NCI-H1694 treated with DMSO at 0.1 percent for 48 hours (cell line): Measurements from ENCODE around the gene SETDB2.
A peak's percentile ranks its signal among the peaks of the same experiment; 100 is the strongest.
"Not testable (repeated sequence)": the region's sequence is repeated elsewhere in the genome, so short reads cannot be mapped to it uniquely, and the experiment has no call there.

Source experiments
- DNase-seq: peaks from one replicate; lab custom pipeline; 2025; lab: John Stamatoyannopoulos, UW

Gene SETDB2

DNA sequence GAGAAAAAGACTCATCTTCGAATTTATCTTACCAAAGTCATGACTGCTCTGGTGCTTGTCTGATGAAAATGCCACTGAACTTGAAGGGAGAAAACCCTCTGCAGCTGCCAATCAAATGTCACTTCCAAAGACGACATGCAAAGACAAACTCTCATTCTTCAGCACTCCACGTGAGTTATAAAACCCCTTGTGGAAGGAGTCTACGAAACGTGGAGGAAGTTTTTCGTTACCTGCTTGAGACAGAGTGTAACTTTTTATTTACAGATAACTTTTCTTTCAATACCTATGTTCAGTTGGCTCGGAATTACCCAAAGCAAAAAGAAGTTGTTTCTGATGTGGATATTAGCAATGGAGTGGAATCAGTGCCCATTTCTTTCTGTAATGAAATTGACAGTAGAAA, 32.5 kb downstream of the SETDB2 start:
- DNase-seq: no peak

DNA sequence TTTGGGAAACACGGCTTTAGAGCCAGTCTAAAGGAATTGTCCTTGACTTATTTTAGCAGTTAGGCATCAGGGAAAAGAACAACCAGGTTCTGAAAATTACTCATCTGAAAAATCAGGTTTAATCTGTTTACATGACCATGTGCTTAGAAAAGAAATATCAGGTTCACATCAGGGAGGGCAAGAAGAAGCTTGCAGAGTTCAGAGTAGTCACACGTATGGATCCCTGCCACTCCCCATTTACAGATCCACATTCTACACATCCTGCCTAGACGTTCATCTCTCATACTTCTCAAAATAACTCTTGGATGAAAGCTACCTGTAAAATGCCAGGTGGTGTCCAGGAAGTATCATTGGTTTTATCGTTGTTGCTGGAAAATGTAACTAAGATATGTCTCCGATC, 37.7 kb downstream of the SETDB2 start:
- no peak for DNase-seq

DNA sequence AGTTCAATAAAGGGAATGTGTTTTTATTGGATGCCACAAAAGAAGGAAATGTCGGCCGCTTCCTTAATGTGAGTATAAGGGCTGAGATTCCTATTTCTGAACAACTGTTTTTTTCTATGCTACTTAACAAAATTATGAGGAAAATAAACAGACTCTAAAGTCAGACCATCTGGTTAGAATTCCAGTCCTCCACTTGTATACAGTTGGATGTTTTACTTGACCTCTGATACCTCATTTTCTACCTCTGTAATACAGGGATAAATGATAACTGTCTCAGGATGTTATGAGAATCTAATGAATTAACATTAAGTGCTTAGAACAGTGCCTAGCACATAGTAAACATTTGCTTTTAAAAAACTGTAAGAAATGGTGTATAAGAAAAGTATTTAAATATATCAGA, 44.5 kb downstream of the SETDB2 start:
- no peak for DNase-seq

DNA sequence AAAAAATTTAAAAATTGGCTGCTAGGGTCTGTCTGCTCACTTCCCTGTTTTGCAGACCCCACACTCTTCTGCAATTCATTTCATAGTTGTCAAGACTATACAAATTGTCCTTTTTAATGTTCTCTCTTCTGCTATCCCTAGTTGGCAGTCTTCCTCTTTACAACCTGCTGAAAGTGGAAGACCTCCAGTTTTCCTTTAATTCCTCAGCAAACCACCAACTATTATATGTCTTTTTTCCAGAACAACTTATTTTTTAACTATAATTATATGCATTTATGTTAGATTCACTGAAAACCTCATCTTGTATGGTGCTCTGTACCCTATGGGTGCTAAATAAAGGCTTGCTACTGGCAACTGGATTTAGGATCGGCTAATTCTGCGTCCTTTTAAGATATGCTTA, 50.6 kb downstream of the SETDB2 start:
- no peak for DNase-seq

DNA sequence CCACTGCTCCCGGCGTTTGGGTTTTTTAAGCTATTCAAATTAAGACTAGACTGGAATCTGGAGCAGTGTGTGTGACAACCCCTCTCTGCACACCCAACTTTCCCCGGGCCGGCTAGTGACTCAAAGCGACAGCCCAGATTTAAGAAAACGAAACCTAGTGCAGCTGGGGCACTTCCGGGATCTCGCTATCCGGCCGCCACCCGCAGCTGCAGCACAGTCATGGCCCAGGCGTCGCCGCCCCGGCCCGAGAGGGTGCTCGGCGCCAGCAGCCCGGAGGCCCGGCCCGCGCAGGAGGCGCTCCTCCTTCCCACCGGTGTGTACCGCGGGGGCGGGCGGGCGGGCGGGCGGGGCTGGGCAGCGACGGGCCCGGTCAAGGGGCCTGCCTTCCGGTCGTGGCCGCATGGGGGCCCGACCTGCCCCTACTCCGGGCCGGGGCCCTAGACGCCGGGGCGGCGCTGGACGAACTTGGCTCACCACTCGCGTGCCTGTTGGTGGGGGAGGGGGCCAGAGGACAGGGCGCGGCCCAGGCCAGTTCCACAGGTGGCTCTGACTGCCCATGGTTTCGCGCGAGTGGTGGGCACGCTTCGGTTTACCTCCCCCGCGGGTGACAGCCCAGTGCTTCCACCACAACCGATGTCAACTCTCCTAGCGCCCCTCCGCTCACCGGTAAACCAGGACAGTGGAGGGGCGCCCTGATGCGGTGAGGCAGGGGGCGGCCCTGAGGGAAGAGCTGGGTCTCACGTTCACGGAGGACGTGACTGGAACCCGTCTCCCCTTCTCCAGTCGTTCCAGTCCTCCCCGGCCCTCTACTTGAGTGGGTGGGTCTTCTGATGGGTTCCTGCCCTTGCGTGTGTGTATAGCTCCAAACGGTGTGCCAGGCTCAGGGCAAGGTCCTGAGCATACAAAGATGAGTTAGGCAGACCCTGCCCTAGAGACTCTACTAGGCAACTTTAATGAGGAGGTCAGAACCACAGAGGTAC, 52.0 kb downstream of the SETDB2 start, which contains the start of gene PHF11:
Gene PHF11 (plus strand): TSS at position 171 of the 980 bp plus-strand sequence. CDS start 49 bp downstream, at position 220.
- DNase-seq: no peak

DNA sequence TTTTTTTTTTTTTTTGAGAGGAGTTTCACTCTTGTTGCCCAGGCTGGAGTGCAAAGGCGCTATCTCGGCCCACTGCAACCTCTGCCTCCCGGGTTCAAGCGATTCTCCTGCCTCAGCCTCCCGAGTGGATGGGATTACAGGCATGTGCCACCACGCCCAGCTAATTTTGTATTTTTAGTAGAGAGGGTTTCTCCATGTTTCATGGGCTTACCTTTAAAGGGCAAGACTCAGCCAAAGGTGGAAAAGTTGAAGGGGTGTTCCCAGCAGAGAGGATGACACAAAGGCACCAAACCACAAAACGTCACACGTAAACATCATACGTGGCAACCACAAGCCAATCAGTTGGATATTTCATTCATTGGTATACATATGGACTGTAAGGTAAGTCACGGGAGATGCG, 52.8 kb downstream of the SETDB2 start:
- not testable (repeated sequence) for DNase-seq

DNA sequence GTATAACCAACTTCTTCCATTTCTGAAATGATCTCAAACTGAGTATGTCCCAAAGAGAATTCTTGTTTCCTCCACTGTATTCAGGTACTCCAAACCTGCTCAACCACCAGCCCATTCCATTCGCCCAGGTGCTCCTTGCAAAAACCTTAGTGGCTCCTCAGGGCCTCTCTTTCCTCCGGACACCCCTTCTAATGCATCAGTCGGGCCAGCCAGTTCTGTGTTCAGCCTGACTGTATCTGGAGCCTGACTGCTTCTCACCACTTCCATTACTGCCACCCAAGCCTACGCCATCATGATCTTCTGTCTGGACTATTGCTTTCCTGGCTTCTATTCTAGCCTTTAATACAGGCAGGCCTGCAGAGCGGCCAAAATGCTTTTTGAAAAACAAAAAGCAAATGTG, 53.2 kb downstream of the SETDB2 start:
- no peak for DNase-seq

DNA sequence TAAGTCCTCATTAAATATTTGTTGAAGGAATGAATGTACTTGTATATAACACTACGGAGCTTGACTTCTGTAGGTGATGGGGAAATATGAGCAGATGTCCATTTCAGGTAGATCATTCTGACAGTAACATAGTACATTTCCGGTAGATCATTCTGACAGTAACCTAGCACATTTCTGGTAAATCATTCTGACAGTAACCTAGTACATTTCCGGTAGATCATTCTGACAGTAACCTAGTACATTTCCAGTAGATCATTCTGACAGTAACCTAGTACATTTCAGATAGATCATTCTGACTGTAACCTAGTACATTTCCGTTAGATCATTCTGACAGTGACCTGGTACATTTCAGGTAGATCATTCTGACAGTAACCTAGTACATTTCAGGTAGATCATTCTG, 54.1 kb downstream of the SETDB2 start:
- DNase-seq: no peak

DNA sequence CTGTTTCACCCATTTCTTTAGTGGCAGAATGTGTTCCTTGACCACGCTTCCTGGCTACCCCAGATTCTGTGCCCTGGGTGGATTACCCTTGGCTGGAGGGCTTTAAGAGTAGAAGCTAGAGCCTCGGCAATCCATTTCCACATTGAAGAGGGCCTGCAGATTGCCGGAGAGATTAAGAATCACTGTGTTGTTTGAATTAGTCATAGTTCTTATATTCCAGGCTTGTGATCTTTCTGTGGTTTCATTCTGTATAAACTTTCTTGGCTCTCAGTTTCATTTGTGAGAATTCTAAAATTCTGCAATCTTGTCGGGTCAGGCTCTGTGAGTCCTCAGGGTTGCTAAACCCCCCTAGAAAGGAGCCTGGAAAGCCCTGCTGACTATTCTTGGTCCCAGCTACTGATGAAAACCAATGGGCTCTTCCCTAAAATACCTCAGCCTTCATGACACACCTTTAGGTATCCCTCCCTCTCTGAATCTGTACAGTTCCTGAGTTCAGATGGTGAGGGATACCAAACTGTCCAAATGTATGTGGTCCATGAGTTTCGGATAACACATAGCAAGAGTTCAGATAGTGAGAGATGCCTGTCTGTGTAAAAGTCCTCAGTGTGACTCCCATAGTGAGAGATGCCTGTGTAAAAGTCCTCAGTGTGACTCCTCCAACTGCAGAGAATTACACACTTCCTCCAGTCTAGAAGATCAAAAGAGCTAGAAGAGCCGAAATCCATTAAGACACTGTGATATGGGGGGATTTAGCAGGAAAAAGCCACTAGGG, 56.0 kb downstream of the SETDB2 start:
- no peak for DNase-seq

DNA sequence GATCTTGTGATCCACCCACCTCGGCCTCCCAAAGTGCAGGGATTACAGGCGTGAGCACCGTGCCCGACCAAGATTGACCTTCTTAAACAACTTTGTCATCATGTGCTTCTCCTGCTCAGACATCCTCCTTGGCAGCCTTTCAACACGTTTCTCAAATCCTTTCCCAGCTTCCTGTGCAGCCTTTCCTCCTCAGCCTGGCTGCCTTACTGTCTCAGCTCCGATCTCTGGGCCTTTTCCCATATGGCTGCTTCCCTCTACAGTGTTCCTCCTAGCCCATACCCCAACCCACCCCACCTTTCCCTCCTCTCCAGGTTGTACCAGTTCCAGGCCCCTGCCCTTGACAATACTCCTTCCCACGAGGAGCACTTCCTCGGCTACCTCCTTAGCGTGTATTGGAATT, 58.9 kb downstream of the SETDB2 start:
- no peak for DNase-seq

DNA sequence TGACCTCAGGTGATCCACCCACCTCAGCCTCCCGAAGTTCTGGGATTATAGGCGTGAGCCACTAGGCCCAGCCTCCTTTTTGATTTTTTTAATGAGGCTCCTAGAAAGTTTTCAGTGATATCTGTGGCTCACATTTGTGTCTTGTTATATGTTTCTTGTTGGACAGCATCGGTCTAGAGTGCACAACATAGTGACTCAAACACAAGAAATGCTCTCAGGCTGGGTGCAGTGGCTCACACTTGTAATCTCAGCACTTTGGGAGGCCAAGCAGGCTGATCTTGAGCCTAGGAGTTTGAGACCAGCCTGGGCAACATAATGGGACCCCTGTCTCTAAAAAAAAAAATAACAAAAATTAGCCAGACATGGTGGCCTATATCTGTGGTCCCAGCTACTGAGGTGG, 59.9 kb downstream of the SETDB2 start:
- no peak for DNase-seq

DNA sequence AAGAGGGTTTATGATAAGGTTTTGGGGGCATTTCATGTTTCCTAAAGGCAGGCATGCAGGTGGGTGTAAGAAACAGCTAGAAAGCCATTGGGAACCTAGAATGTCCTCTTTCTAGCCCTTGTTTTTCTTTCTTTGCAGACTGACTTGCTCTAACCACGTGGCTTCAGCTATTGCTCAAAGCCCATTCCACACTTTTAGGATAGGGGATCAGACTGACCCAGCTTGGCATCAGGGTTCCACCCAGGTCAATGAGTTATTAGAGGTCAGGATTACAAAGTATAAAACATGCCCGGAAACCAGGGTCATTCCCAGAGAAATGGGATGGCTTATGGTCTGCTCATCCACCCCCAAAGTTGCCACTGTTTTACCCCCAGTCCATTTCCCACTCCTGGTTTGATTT, 68.5 kb downstream of the SETDB2 start:
- no peak for DNase-seq

DNA sequence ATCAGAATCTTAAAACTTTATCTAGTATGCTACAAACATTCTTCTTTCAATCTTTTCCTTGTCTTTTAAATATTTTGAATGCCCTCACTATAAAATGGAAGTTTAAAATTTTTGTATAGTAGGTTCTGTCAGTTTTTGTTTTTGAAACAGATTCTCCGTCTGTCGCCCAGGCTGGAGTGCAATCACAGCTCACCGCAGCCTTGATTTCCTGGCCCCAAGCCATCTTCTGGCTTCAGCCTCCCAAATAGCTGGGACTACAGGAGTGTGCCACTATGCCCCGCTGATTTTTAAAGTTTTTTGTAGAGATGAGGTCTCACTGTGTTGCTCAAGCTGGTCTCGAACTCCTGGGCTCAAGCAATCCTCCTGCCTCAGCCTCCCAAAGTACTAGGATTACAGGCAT, 72.4 kb downstream of the SETDB2 start:
- peak; percentile 25 for DNase-seq

DNA sequence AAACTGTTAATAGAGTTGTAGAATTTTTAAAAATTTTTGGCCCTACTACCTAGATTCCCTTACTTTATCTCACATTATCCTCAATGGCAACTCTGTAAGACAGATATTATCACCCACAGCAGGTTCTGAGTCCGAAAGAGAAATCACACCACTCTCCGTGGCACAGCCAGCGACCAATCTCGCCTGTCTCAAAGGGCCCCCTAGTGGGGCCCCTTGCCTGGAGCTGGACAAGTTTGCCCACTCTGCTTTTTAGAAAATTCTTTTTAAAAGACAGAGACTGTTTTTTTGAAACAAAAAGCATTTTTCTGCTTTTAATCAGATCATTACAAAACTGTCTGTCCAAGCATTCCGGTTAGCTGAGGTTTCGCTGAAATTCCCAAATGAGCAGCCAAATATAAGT, 73.4 kb downstream of the SETDB2 start:
- no peak for DNase-seq

DNA sequence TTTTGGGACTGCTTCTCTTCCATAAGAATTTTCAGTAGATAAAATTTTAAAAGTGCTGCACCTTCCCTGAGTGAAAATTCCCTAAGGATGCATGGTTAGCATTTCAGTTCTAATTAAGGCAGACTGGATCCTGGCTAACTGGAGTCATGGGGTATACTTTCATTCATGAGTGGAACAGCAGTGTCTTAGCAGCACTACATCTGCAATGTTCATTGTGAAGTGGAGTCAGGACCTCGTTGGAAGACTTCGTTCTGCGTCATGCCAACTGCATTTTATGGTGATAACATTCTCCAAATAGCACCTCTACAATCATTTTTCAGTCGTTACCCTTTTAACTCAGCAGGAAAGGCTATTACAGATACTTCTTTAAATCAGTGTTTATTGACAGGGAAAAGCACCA, 77.2 kb downstream of the SETDB2 start:
- no peak for DNase-seq

DNA sequence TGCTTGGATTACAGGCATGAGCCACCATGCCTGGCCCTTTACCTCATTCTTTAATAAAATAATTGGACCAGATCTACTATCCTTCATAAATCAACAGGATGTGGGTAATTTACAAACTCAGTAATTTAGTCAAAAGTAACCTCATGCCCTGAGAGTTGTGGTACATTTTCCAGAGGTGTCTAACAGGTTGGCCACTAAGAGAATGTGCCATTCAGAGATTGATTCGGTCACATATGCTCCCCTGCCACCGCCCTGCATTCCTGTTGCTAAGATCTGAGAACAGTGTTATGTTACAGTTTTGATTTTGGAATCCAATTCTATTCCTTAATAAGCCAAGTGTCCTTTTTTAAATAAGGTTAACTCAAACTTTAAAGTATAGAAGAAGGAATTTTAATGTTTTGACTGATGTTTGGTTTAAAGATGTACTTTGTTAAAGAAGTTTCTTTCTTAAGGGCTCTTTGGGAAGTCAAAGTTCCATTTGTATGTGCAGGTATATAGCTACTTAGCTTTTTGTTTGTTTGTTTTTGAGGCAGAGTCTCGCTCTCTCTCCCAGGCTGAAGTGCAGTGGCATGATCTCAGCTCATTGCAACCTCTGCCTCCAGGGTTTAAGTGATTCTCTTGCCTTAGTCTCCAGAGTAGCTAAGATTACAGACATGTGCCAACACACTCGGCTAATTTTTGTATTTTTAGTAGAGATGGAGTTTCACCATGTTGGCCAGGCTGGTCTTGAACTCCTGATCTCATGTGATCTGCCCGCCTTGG, 80.8 kb downstream of the SETDB2 start:
- no peak for DNase-seq

DNA sequence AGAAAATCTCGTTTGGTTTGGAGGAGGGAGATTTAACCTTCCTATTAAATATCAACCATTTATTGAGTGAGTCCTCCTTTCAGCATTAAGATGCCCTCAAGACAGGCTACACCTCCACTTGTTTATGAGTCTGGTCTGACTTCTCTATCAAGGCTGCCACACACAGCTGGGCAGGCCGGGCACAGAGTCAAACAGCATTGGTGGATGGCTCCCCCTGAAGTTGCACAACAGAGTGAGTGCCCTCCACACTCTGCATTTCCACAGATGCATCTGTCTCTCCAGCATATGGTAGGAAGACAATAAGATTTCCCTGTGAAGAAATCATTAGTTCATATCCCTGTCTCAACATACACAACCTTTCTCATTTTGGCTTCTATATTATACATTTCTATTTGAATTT, 83.0 kb downstream of the SETDB2 start:
- DNase-seq: no peak

DNA sequence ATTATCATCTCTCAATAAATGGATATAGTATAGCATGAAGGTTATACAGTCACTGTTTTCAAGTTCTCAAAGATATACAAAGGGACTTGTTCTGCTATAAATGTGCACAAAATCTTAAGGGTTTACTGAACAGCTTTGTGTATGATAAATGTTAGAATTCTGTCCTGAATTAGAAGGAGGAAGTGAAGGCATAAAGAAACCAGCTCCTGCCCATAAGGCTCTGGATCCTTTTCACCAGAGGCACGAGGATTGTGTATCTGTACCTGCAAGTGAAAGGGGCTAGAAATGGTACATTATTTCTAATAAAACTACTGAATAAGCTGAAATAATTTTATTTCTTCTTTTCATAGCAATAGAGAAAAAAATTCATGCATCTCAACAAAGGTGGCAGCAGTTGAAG, 84.1 kb downstream of the SETDB2 start:
- DNase-seq: no peak

DNA sequence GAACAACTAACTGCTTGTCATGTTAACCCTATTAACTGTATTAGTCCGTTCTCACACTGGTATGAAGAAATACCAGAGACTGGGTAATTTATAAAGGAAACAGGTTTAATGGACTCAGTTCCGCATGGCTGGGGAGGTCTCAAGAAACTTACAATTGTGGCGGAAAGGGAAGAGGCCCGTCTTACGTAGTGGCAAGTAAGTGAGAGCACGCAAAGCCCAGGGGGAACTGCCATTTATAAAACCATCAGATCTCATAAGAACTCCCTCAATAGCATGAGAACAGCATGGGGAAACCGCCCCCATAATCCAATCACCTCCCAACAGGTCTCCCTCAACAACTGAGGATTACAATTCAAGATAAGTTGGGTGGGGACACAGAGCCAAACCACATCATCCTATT, 86.4 kb downstream of the SETDB2 start:
- DNase-seq: no peak

DNA sequence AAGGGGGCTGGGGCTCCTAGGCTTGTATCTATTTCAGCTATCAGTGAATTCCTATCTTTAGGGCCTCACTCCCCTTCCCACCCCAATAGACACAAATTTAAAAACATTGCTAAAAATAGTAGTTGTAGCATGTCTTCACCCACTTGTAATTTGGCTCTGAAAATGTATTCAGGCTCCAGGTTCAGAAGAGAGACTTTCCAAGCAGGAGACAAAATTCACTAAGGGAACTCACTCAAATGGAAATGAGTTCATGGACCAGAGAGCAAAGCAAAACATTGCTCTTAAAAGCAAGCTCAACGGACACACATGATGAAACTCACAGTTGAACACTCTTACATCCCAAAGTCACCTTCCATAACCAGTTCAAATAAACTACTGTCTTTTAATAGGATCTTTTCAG, 88.5 kb downstream of the SETDB2 start:
- DNase-seq: no peak

DNA sequence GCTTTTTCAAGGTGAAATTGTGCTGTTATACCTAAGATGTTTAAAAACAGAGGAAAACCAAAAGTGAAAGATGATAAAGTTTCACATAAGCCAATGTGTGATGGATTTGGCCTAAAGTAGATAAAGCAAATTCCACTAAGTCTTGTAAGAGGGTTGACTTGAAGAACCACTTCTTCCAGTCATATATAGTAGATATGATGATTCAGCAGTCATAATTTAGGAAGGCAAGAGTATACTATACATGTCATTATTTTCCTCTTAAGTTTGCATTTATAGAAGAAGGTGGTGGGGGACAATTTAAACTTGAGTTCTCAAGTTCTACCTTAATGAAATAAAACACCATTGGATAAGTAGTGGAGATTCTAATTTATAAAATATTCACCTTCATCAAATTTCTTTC, 88.9 kb downstream of the SETDB2 start:
- DNase-seq: no peak

DNA sequence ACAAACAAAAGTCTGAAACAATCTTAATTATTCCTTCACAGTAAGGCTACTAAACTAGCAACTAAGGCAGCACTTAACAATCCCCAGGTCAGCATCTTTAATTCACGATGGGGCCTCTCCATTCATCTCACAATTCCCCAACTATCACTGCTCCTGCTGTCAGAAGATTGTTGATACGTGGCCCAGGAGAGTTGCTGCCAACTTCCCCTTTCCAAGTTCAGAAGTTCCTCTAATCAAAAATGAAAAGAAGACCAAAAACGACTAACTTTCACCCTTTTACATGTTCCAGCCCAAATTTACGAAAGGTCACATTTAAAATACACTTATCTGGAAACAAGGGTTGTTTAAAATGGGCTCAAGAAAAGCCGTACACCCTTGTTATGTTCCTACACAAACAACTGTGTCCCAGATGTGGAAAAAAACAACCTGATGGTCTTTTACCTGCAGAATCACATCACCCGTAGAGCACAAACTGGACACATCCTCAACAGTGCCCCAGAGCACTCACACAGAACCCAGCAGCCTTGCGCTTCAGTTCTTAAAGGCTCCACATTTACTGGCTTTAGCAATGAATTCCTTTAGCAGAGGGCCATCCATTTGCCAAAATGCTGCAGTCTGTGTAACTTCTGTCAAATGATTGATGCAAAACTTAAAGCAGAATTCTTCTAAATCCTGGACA, 89.7 kb downstream of the SETDB2 start:
- DNase-seq: no peak
